ENCODE data around the gene SDF4. TPM values are rescaled to one million over a fixed set of nuclear protein-coding genes. Genes with fewer than 3 reads are reported as not detected.
"Not testable (repeated sequence)": the region's sequence is repeated elsewhere in the genome, so short reads cannot be mapped to it uniquely, and the experiment has no call there.

SDF4 gene
- total RNA-seq, 1 donor from 2014 or later, result 112 TPM

GRCh38 chr1:1179983-1180861 is 51.6 kb downstream of the SDF4 start:
- intact Hi-C loops (cut with micrococcal nuclease), result no loop called here

GRCh38 chr1:1179346-1179982 is 52.3 kb downstream of the SDF4 start:
- intact Hi-C loops (cut with micrococcal nuclease), result no loop called here

GRCh38 chr1:1178794-1179331 is 52.9 kb downstream of the SDF4 start:
- intact Hi-C loops (cut with micrococcal nuclease), result no loop called here

GRCh38 chr1:1177452-1178206 is 54.2 kb downstream of the SDF4 start:
- intact Hi-C loops (cut with micrococcal nuclease), result no loop called here

- intact Hi-C loops (cut with micrococcal nuclease), result no loop called here
Observed at GRCh38 chr1:1176931-1177330, 54.9 kb downstream of the SDF4 start.

GRCh38 chr1:1176063-1176761 is 55.6 kb downstream of the SDF4 start:
- intact Hi-C loops (cut with micrococcal nuclease), result not testable (repeated sequence)

GRCh38 chr1:1175221-1176062 is 56.4 kb downstream of the SDF4 start:
- intact Hi-C loops (cut with micrococcal nuclease), result no loop called here

- intact Hi-C loops (cut with micrococcal nuclease), result no loop called here
Observed at GRCh38 chr1:1173793-1174415, 57.9 kb downstream of the SDF4 start, which contains the start of gene TTLL10. TTLL10 (plus strand) TSS chr1:1173880; CDS start chr1:1179216, 5,336 bp downstream.

- intact Hi-C loops (cut with micrococcal nuclease), result no loop called here
Observed at GRCh38 chr1:1173061-1173792, 58.6 kb downstream of the SDF4 start.

- intact Hi-C loops (cut with micrococcal nuclease), result no loop called here
Observed at GRCh38 chr1:1171546-1172340, 60.1 kb downstream of the SDF4 start.

- intact Hi-C loops (cut with micrococcal nuclease), result no loop called here
Observed at GRCh38 chr1:1171161-1171545, 60.6 kb downstream of the SDF4 start.

- intact Hi-C loops (cut with micrococcal nuclease), result no loop called here
Observed at GRCh38 chr1:1170215-1171091, 61.3 kb downstream of the SDF4 start.

GRCh38 chr1:1169429-1170214 is 62.2 kb downstream of the SDF4 start:
- intact Hi-C loops (cut with micrococcal nuclease), result no loop called here

- intact Hi-C loops (cut with micrococcal nuclease), result no loop called here
Observed at GRCh38 chr1:1168451-1169411, 63.1 kb downstream of the SDF4 start.

GRCh38 chr1:1167841-1168450 is 63.9 kb downstream of the SDF4 start:
- intact Hi-C loops (cut with micrococcal nuclease), result no loop called here
